Peyer's patch (tissue), 4 donors: ENCODE measurements around the gene PLSCR5.

ENCODE experiments used
- CTCF ChIP-seq, 6 experiments: fragments of 450-650 bp in 4 of 6; fragments of 200-600 bp in 2 of 6; sonication (generic) in 1 of 6; IDR thresholded peaks; one replicate each; pipeline ENCODE4 v1.5.1; 2017 to 2019; ENCODE audit warnings: antibody characterized with exemption in 6 of 6, mild to moderate bottlenecking in 3 of 6, moderate library complexity in 1 of 6
- POLR2A ChIP-seq, 2 donors: fragments of 450-650 bp; IDR thresholded peaks; one replicate each; pipeline ENCODE4 v1.5.1; 2017; ENCODE audit warnings: antibody characterized with exemption in 2 of 2, mild to moderate bottlenecking in 2 of 2, moderate library complexity in 2 of 2

GRCh38 chr3:146650691-146651442 is 45.7 kb upstream of the PLSCR5 start:
- TF ChIP-seq CTCF (IDR thresholded peaks at IDR 0.05) = no peak
- TF ChIP-seq POLR2A (IDR thresholded peaks at IDR 0.05) = no peak
